Raji (cell line): ENCODE results near the gene NFATC1.

Source experiments
- POLR2A ChIP-seq: IDR thresholded peaks from 2 replicates; pipeline ENCODE4 v1.6.1; 2011; ENCODE audit warnings: low read depth, low read length, control low read depth; ENCODE audit not compliant: insufficient read depth

The NFATC1 gene

DNA sequence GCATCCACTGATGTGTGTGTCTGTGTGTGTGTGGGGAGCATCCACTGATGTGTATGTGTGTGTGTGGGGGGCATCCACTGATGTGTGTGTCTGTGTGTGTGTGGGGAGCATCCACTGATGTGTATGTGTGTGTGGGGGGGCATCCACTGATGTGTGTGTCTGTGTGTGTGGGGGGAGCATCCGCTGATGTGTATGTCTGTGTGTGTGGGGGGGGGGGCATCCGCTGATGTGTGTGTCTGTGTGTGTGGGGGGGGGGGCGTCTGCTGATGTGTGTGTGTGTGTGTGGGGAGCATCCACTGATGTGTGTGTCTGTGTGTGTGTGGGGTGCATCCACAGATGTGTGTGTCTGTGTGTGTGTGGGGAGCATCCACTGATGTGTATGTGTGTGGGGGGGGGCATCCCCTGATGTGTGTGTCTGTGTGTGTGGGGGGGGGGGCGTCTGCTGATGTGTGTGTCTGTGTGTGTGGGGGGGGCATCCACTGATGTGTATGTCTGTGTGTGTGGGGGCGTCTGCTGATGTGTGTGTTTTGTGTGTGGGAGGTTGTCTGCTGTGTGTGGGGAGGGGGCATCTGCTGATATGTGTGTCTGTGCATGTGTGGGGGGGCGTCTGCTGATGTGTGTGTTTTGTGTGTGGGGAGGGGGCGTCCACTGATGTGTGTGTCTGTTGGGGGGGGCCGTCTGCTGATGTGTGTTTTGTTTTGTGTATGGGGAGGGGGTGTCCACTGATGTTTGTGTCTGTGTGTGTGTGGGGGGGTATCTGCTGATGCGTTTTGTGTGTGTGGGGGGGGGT, 125.9 kb downstream of the NFATC1 start:
- TF ChIP-seq POLR2A, result no peak

DNA sequence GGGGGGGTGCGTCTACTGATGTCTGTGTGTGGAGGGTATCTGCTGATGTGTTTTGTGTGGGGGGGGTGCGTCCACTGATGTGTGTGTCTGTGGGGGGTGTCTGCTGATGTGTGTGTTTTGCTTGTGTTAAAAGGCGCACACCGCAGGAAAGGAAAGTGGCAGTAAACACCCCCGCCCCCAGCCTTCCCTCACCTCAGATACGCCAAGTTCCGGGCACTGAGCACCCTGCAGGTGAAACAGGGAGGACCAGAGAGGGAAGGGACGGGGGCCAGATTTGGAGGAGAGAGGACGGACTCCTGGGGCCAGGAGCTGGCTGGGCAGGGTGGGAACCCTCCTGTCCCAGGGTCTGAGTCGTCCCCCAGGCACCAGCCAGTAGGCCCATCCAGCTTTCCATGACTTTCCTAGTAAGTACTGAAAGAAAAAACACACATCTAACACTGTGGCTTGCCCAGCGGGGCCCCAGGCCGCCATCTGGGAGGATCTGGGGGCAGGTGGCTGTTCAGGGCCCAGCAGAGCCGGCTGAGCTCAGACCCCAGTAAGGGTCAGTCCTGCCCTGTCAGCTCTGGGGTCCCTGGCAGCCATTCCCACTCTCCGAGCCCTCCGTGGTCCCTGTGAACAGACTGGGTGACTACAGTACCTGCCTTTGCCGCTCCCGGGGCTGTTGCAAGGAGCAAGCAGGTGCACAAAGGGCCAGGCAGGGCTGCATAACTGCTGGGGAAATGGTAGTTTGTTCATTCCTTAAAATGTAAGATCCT, 126.9 kb downstream of the NFATC1 start:
- no peak for TF ChIP-seq POLR2A

DNA sequence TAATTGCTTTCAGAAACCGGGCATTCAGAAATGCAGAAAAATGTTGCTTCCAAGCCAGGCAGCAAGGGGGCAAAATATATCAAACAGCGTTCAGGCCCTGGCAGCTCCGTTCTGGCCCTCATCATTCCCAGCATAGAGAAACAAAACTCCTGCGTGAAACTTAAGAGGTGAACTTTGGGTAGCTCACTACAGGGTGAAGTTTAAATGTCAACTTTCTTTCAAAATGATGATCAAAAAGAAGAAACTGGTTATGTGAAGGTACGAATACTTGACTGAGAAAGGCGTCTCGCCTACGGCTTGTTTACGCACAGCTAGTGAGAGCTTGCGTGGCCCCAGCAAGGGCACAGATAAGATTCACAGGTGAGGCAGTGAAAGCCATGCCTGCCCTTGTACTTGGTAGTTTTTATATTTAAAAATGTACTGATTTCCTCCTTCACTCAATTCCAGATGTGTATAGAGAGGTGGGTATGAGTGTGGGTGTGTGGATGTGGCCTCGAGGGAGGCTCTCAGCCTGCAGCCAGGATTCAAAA, 127.5 kb downstream of the NFATC1 start:
- no peak for TF ChIP-seq POLR2A

DNA sequence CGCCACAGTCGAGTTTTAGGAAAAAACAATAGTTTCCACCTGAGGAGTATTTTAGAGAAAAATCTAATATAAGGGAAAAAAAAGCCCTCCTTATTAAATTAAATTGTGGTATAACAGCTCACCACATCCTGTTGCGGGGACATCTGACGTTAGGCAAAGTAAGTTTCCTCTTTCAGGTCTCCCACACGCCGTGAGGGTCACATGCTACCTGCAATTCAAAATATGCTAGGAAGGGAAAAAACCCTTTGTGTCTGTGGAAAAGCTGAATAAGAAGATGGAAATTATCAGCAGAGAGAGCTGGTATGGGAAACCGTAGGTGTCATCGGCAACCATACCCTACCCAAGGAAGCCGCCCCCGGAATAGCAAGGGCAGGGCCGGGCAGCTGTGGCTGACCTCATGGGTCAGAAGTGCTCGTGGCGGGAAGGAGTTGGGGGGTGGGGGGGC, 128.0 kb downstream of the NFATC1 start:
- no peak for TF ChIP-seq POLR2A

DNA sequence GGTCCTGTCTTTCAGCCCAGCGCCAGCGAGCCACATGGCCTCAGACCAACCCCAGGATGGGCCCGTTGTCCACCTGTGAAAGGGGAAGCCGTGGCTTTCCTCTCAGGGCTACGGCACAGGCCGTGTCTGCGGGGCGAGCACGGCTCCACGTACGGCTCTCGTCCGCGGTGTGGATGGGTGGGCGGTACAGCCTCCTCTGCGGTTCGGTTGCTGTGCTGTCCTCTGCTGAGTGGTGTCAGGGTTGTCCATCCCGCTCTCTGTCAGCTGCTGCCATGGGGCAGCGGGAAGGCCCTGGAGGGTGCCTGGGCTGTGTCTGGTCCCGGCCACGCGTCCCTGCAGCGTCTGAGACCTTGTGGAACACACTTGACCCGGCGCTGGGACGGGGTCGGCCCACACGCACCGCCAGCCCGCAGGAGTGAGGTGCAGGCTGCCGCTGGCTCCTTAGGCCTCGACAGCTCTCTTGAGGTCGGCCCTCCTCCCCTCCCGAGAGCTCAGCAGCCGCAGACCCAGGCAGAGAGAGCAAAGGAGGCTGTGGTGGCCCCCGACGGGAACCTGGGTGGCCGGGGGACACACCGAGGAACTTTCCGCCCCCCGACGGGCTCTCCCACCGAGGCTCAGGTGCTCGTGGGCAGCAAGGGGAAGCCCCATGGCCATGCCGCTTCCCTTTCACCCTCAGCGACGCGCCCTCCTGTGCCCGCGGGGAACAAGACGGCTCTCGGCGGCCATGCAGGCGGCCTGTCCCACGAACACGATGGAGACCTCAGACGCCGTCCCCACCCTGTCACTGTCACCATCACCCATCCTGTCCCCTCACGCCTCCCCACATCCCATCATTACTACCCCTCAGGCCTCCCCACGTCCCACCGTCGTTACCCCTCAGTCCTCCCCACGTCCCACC, 128.7 kb downstream of the NFATC1 start:
- TF ChIP-seq POLR2A, result peak; percentile 3; the same call in 1 of the 2 replicates

DNA sequence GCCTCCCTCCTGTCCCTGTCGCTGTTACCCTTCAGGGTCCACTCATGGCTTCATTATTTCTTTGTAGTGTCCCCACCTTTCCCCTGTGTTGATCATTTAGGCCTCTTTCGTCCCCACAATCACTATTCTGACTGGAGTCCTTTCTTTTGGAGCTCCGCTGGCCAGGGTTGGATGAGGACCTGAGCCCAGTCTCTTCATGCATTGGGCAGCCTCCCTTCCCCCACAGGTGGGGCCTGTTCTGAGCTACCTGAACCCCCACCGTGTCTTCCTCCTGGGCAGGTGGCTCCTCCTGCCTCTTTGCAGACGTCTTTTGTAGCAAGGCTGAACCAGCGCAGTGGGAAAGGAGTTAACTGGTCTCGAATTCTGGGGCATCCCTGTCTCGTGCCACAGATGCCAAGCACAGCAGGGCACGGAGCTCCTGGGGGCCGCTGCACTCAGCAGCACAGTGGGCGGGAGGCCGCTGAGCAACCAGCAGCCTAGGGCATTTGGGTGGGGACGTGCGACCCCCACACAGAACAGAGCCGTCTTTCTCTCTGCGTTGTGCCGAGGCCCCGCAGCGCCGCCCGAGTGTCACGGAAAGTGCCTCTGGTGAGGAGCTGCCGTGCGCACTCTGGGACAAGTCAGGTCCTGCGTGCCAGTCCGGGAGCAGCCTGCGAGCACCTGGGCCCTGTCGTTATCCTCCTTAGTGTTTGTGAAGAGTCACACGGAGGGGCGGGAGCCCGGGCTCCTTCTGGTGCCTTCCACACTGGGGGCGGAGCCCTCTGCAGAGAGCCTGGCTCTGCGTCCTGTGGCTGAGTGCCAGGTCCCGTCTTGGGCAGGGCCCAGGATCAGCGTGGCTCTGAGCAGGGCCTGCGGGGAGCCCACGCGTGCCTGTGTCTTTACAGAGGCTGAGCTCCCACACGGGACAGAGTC, 130.1 kb downstream of the NFATC1 start:
- TF ChIP-seq POLR2A, result no peak

DNA sequence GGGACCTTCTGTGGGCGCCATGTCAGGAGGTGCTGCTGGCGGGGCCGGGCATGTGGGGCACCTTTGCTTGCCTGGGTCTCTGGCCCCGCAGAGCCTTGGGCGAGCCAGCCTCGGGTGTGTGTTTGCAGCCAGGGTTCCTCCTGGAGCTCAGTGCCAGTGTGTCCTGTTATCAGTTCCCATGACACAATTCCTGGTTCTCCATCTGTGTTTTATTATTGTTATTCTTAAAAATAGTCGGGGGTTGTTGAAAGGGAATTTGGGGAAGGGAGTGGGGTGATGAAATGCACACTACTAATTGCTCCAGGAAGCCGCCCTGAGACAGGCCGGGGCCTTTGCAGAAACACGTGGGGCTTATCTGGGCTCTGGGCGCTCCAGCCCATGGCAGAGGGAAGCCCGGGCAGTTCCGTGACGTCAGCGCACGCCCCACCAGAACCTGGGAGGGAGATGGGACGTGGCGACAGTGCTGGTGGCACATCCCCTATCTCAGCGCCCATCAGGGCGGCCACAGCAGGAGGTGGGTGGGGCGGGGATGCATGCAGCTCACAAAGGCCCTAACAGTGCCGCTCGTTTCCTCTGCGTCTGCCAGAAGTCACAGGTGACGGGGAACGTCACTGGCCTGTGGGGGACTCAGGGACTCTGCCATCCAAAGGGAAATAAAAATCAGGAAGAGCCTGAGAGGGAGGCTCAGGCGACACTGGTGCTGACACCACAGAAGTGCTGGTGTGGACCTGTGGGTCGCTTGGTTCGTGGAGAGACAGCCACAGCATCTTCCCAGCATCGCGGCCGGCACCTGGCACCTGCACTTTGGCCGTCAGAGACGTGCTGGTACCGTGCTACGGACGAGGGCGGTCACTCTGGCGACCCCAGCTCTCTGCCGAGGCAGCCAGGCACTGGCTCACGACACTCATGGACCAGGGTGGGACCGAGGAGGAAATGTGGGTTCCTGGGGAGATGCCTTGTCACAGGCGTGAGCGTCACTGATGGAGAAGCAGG, 131.0 kb downstream of the NFATC1 start:
- no peak for TF ChIP-seq POLR2A

DNA sequence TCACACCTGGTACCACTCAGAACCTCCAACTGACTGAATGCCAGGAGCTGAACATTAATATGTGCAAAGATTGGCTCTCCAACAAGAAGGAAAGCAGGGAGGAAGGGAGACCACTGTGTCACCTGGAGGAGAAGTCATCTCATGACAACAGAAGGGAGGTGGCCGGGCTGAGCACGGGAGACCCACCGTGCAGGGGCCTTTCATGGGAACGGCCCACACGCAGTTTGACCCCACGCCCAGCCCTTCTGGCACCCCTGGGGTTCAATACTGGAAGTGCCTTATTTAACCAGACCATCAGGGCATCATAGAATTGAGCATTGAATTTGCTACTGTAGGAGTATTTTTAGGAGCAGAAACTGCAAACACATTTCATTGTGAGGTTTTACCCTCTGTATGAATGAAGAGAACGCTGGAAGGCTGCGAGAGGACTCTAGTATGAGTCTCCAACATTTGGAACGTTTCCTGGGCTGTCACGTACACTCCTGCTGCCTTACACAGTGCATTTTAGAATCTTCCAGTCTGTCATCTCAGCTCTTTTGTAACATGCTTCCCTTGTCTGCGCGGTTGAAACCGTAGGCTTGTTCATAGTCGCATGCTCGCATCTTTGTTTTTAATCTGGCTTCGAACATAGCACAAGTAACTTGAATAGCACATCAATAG, 132.1 kb downstream of the NFATC1 start:
- no peak for TF ChIP-seq POLR2A

DNA sequence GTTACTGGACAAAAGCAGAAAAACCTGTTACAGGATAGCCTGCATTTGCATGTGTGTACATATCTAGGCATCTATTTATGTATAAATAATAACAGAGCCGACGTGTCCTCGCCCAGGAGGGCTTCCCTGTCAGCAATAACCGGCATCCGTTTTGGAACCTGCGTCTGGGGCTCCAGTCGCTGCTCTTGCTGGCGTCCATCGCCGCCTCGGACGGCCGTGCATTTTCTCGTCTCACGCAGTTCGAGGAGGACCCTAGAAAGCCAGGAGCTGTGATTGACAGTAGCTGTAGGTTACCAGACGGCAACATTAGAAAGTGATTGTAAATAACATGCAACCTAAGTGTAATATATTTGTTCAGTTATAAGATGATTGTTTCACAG, 132.6 kb downstream of the NFATC1 start:
- TF ChIP-seq POLR2A, result no peak

DNA sequence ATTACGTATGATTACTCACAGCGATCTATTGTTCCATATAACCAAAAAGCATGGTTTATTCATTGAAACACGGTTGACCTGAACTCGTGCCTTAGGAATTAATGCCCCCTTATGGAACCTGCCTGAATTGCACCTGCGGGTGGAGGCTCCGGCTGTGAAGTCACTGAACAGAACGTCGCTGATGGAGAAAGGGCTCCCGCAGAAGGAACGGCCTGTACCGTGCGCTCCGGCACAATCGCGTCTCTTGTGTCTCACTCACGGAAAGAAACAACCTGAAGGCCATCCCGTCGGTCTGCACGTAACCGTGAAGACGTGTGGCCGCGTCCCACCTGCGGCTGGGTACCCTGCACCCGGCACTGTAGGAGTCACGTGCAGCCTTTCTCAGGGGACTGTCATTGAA, 133.1 kb downstream of the NFATC1 start:
- no peak for TF ChIP-seq POLR2A

DNA sequence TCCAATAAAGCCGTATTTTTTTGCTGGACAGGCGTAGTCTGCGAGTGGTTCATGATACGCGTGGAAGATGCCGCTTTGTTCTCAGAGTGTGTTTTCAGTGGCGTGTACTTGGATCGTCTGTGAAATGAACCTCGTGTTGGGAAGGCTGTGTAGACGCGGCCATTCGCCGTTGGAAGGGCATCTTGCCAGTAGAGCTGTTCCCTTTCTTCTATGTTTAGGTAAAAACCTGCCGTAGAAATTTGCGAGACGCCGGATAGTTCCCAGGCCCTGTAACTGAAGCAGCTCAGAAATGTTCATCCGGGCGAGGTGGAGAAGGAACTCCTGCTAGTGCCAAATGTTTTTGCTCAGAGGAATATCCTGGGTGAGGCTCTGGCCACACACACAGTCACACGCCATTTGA, 133.6 kb downstream of the NFATC1 start:
- no peak for TF ChIP-seq POLR2A

DNA sequence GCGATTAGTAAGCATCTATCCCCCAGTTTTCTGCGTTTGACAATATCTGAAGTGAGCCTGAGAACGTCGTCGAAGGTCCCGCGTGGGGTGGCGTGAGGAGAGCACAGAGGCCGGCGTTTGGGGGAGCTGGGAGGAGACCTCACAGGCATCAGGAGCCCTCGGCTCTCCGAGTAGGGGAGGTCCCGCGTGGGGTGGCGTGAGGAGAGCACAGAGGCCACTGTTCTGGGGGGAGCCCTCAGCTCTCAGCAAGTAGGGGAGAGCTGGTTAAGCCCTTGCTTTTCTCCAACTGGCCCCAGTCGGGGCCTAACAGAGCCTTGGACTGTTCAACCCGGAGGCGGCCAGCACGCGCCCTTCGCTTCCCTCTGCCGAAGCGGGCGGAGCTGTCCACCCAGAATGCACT, 134.3 kb downstream of the NFATC1 start:
- no peak for TF ChIP-seq POLR2A

DNA sequence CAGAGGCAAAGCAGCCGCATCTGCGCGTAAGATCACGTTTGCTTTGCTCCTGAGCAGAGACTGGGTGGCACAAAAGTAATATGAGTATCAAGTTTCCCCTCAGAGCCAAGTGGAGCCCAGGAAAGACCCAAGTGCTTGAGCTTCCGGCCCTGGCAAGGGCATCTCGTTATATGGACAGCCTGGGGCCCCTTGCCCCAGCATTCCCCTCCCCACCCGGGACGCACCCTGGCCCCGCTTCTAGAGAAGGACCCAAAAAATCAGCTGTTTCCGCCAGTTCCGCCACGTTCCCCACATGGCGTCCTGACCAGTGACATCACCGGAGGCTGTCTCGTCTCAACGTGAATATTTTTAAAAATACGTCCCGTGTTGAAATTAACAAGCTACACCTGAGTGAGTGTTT, 135.1 kb downstream of the NFATC1 start:
- no peak for TF ChIP-seq POLR2A

DNA sequence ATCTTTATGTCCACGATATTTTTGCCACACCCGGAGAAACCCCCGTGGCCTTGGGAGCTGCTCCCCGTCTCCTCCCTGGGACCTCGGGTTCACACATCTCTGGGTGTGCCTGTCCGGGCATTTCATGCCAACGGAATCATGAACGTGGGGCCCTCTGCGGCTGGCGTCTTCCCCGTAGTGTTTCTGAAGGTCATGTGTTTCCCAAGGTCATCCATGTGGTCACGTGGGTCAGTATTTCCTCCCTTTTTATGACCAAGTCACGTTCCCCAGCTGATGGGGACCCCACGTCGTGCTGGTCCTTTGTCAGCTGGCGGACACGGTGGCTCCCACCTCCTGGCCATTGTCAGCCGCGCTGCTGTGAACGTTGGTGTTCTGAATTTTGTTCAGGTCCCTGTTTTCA, 135.7 kb downstream of the NFATC1 start:
- TF ChIP-seq POLR2A, result no peak
